HepG2 (cell line): ENCODE data around the gene PIK3IP1. TPM values are rescaled to one million over a fixed set of nuclear protein-coding genes. Genes with fewer than 3 reads are reported as not detected.

Experiments used
- ATAD3A ChIP-seq: sonication (generic); formaldehyde crosslinking; IDR thresholded peaks from 2 replicates; pipeline ENCODE4 v1.4.0; 2020; ENCODE audit warnings: missing genetic modification reagents
- BCL6 ChIP-seq: IDR thresholded peaks from 2 replicates; pipeline ENCODE4 v1.6.1; 2016; ENCODE audit warnings: missing genetic modification reagents, missing compliant biosample characterization
- CSRNP1 ChIP-seq: sonication (generic); formaldehyde crosslinking; IDR thresholded peaks from 2 replicates; pipeline ENCODE4 v1.8.1; 2023; ENCODE audit warnings: mild to moderate bottlenecking, missing genetic modification reagents
- GTF3A ChIP-seq: sonication (generic); formaldehyde crosslinking; conservative IDR thresholded peaks from 2 replicates; pipeline ENCODE4 v1.4.0; 2020; ENCODE audit warnings: mild to moderate bottlenecking, missing genetic modification reagents
- HNF4A ChIP-seq: sonication (generic); formaldehyde crosslinking; IDR thresholded peaks from 2 replicates; pipeline ENCODE4 v1.4.0; 2020; ENCODE audit warnings: missing genetic modification reagents
- ISX ChIP-seq: sonication (generic); formaldehyde crosslinking; conservative IDR thresholded peaks from 2 replicates; pipeline ENCODE4 v1.5.0; 2020; ENCODE audit warnings: missing genetic modification reagents
- KDM3A ChIP-seq: IDR thresholded peaks from 2 replicates; pipeline ENCODE4 v1.6.1; 2018; ENCODE audit warnings: low read depth, missing compliant biosample characterization
- MED13 ChIP-seq: sonication (generic); formaldehyde crosslinking; IDR thresholded peaks from 2 replicates; pipeline ENCODE4 v1.5.0; 2020; ENCODE audit warnings: missing genetic modification reagents
- MEF2D ChIP-seq: sonication (generic); formaldehyde crosslinking; IDR thresholded peaks from 2 replicates; pipeline ENCODE4 v1.5.1; 2020; ENCODE audit warnings: mild to moderate bottlenecking, missing genetic modification reagents
- MTF2 ChIP-seq: sonication (generic); formaldehyde crosslinking; IDR thresholded peaks from 2 replicates; pipeline ENCODE4 v1.5.0; 2020; ENCODE audit warnings: missing genetic modification reagents, borderline replicate concordance
- MYPOP ChIP-seq: sonication (generic); formaldehyde crosslinking; IDR thresholded peaks from 2 replicates; pipeline ENCODE4 v1.8.1; 2023; ENCODE audit warnings: mild to moderate bottlenecking, moderate library complexity, missing genetic modification reagents
- NFRKB ChIP-seq: fragments of 450-650 bp; IDR thresholded peaks from 2 replicates; pipeline ENCODE4 v1.6.1; 2017
- RFX1 ChIP-seq: fragments of 450-650 bp; IDR thresholded peaks from 2 replicates; pipeline ENCODE4 v1.6.1; 2017
- SNAI1 ChIP-seq: sonication (generic); formaldehyde crosslinking; IDR thresholded peaks from 2 replicates; pipeline ENCODE4 v1.5.0; 2020; ENCODE audit warnings: mild to moderate bottlenecking, missing genetic modification reagents, borderline replicate concordance
- SRSF1 ChIP-seq: fragments of 200-400 bp; formaldehyde crosslinking; optimal IDR thresholded peaks from 2 replicates; pipeline ENCODE3; 2017; ENCODE audit warnings: mild to moderate bottlenecking, low read depth, low read length, moderate library complexity
- TMF1 ChIP-seq: sonication (generic); formaldehyde crosslinking; IDR thresholded peaks from 2 replicates; pipeline ENCODE4 v1.8.1; 2022; ENCODE audit warnings: low read depth, missing genetic modification reagents
- ZBTB43 ChIP-seq: sonication (generic); formaldehyde crosslinking; conservative IDR thresholded peaks from 2 replicates; pipeline ENCODE4 v1.4.0; 2020; ENCODE audit warnings: missing genetic modification reagents
- ZNF230 ChIP-seq: sonication (generic); formaldehyde crosslinking; IDR thresholded peaks from 2 replicates; pipeline ENCODE4 v1.4.0; 2020; ENCODE audit warnings: mild to moderate bottlenecking, missing genetic modification reagents
- ZNF256 ChIP-seq: sonication (generic); formaldehyde crosslinking; conservative IDR thresholded peaks from 2 replicates; pipeline ENCODE4 v1.4.0; 2020; ENCODE audit warnings: missing genetic modification reagents
- ZNF282 ChIP-seq: fragments of 450-650 bp; IDR thresholded peaks from 2 replicates; pipeline ENCODE4 v1.6.1; 2018; ENCODE audit not compliant: partially characterized antibody
- ZNF496 ChIP-seq: sonication (generic); formaldehyde crosslinking; IDR thresholded peaks from 2 replicates; pipeline ENCODE4 v1.8.1; 2023; ENCODE audit warnings: mild to moderate bottlenecking, moderate library complexity, missing genetic modification reagents; ENCODE audit not compliant: insufficient replicate concordance
- ZNF513 ChIP-seq: sonication (generic); formaldehyde crosslinking; conservative IDR thresholded peaks from 2 replicates; pipeline ENCODE4 v1.5.0; 2020; ENCODE audit warnings: missing genetic modification reagents
- ZNF83 ChIP-seq: sonication (generic); formaldehyde crosslinking; IDR thresholded peaks from 2 replicates; pipeline ENCODE4 v1.4.0; 2020; ENCODE audit warnings: missing genetic modification reagents, mild to moderate bottlenecking, borderline replicate concordance
- ZNF839 ChIP-seq: sonication (generic); formaldehyde crosslinking; IDR thresholded peaks from 2 replicates; pipeline ENCODE4 v1.4.0; 2020; ENCODE audit warnings: missing genetic modification reagents, mild to moderate bottlenecking, borderline replicate concordance
- ZSCAN22 ChIP-seq: sonication (generic); formaldehyde crosslinking; IDR thresholded peaks from 2 replicates; pipeline ENCODE4 v1.4.0; 2020; ENCODE audit warnings: mild to moderate bottlenecking, missing genetic modification reagents
- polyA plus RNA-seq, 8 experiments: library from polyadenylated mRNA; depleted of rRNA in 3 of 8; stranded (reverse) in 7 of 8; unstranded in 1 of 8; fragments of >200 nt; fragmentation: Illumina TruSeq in 4 of 8; extraction: Trizol in 4 of 8; gene quantifications; 2 replicates each; pipeline versions ENCODE4 v1.2.1 to v1.2.3, GENCODE V29; 2011 to 2016; ENCODE audit warnings: low read depth in 4 of 8, missing spikeins in 1 of 8, mixed read lengths in 1 of 8; ENCODE audit not compliant: insufficient read depth in 1 of 8
- total RNA-seq, 5 experiments: library from RNA; depleted of rRNA; stranded (reverse); fragments of >200 nt; fragmentation: Illumina TruSeq; extraction: Trizol; gene quantifications; 2 replicates each; pipeline ENCODE4 v1.2.3, GENCODE V29; 2016; ENCODE audit warnings: low read depth in 1 of 5

The PIK3IP1 gene
- total and polyA plus RNA-seq, 2 of the 13 experiments (the other 11 are each of a cell fraction or from before 2014, with no cell fraction given) = 1.3 to 2.5 TPM

- TF ChIP-seq CSRNP1 (peak; percentile 83; the same call in 1 of the 2 replicates), MEF2D (CRISPR knock-in tag) (no peak), MED13 (CRISPR knock-in tag) (peak; percentile 73; the same call in 1 of the 2 replicates), ISX (CRISPR knock-in tag) (no peak), TMF1 (CRISPR knock-in tag) (peak; percentile 84; the same call in 1 of the 2 replicates), BCL6 (CRISPR knock-in tag) (peak; percentile 72), SRSF1 (no peak), SNAI1 (CRISPR knock-in tag) (no peak), ZNF282 (no peak), ATAD3A (CRISPR knock-in tag) (no peak), NFRKB (no peak), ZNF513 (CRISPR knock-in tag) (no peak), KDM3A (CRISPR knock-in tag) (peak; percentile 71; the same call in 1 of the 2 replicates), ZNF230 (CRISPR knock-in tag) (peak; percentile 92; the same call in 1 of the 2 replicates), ZSCAN22 (CRISPR knock-in tag) (no peak), MTF2 (CRISPR knock-in tag) (no peak), ZBTB43 (CRISPR knock-in tag) (peak; percentile 76; the same call in 1 of the 2 replicates), GTF3A (CRISPR knock-in tag) (no peak), ZNF496 (CRISPR knock-in tag) (no peak), MYPOP (CRISPR knock-in tag) (peak; percentile 87), HNF4A (CRISPR knock-in tag) (0 out of 2 replicates have a peak, but pooled peaks have one; percentile 11), RFX1 (no peak), ZNF83 (0 out of 2 replicates have a peak, but pooled peaks have one; percentile 73), ZNF839 (CRISPR knock-in tag) (peak; percentile 33; the same call in 1 of the 2 replicates), ZNF256 (CRISPR knock-in tag) (no peak)
Observed at GRCh38 chr22:31290494-31291471, 1.5 kb downstream of the PIK3IP1 start (continued).
